Fibroblast of pulmonary artery (primary cell): ENCODE measurements around the gene C2orf42.
"Not testable (repeated sequence)": the region's sequence is repeated elsewhere in the genome, so short reads cannot be mapped to it uniquely, and the experiment has no call there.

Experiments used
- DNase-seq: peaks from one replicate; pipeline ENCODE4 v3.0.0-alpha.2; 2010; ENCODE audit warnings: low read depth
- H3K4me3 ChIP-seq: replicated peaks from 2 replicates; pipeline ENCODE4 v1.5.1; 2011; ENCODE audit warnings: low read depth, mild to moderate bottlenecking, control low read depth, low read length, moderate library complexity
- CTCF ChIP-seq: IDR thresholded peaks from 2 replicates; pipeline ENCODE4 v1.5.1; 2011; ENCODE audit warnings: mild to moderate bottlenecking, control low read depth, low read length, inconsistent platforms; ENCODE audit errors: missing control alignments

C2orf42 gene

GRCh38 chr2:70173520-70173919, 17.3 kb downstream of the C2orf42 start:
- DNase-seq, result peak; percentile 9

DNA sequence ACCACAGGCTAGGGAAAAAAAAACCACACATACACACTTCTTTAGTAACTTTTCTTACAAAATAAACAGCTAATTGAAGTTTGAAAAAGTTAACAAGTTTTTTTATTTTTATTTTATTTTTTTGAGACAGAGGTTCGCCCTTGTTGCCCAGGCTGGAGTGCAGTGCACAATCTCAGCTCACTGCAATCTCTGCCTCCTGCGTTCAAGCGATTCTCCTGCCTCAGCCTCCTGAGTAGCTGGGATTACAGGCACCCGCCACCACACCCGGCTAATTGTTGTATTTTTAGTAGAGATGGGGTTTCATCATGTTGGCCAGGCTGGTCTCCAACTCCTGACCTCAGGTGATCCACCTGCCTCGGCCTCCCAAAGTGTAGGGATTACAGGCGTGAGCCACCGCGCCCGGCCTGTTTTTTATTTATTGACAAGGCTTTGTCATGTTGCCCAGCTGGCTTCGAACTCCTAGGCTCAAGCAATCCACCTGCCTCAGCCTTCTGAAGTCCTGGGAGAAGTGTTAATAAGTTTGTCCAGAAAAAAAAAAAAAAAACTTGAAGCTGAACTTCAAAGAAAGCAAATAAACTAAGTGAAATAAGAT, 21.1 kb downstream of the C2orf42 start:
- not testable (repeated sequence) for DNase-seq, H3K4me3 ChIP-seq

More at GRCh38 chr2:70173520-70173919, 17.3 kb downstream of the C2orf42 start:
- no peak for TF ChIP-seq CTCF
- H3K4me3 ChIP-seq, result no peak overlapping the region

DNA sequence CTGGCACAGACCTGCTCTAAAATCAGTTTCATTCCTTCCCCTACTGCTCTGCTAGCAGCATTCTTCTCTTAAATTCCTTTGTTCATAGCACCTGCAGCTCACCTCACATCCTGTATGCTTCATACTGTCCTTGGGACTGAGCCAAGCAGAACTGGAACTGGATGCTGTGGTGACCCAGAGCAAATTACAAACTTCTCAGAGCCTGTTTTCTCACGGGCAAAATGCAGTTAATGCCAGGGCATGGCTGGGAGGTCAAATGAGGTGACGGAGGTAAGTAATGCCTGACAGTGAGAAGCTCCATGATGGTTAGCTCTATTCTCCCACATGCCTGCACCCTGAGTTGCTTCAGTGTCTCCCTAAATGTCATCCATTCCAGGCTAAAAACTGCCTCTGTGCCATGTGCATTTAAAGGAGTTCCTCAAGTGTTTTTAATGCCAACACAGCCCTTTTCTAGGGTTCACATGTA, 29.7 kb downstream of the C2orf42 start:
- no peak for DNase-seq
- TF ChIP-seq CTCF, result no peak
- no peak overlapping the region for H3K4me3 ChIP-seq

- H3K4me3 ChIP-seq, result no peak overlapping the region
- no peak for TF ChIP-seq CTCF
- no peak for DNase-seq
Measured at GRCh38 chr2:70160545-70160944, 30.3 kb downstream of the C2orf42 start.

GRCh38 chr2:70149130-70149686, 41.6 kb downstream of the C2orf42 start:
- not testable (repeated sequence) for H3K4me3 ChIP-seq, DNase-seq

DNA sequence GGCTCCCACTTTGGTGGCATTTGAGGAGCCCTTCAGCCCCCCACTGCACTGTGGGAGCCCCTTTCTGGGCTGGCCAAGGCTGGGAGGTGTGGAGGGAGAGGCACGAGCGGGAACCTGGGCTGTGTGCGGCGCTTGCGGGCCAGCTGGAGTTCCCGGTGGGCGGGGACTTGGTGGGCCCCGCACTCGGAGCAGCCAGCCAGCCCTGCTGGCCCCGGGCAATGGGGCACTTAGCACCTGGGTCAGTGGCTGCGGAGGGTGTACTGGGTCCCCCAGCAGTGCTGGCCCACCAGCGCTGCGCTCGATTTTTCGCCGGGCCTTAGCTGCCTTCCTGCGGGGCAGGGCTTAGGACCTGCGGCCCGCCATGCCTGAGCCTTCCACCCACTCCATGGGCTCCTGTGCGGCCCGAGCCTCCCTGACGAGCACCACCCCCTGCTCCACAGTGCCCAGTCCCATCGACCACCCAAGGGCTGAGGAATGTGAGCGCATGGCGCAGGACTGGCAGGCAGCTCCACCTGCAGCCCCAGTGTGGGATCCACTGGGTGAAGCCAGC, 42.5 kb downstream of the C2orf42 start:
- not testable (repeated sequence) for H3K4me3 ChIP-seq, DNase-seq

- DNase-seq, result no peak
- no peak for TF ChIP-seq CTCF
- no peak overlapping the region for H3K4me3 ChIP-seq
Measured at GRCh38 chr2:70145851-70146739, 44.7 kb downstream of the C2orf42 start.

DNA sequence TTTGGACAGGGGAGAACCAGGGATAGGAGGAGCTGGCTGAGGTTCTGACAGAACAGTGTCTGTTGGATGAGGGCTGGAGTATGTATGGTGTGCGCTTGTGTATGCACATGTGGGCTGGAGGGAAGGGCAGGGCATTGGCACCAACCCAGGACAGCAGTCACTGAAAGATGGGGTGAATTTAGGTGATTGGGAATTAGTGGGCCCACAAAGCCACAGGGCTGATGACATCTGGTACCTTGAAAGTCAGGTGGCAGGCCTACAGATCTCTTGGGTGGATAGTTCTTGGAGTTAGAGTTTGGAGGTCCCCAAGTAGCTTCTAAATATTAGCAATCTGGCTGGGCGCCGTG, 45.7 kb downstream of the C2orf42 start:
- no peak for TF ChIP-seq CTCF
- no peak for DNase-seq
- no peak overlapping the region for H3K4me3 ChIP-seq
